H1 (cell line): ENCODE measurements around the gene SNX30. TPM values are rescaled to one million over a fixed set of nuclear protein-coding genes. Genes with fewer than 3 reads are reported as not detected.

Experiments
- JUN ChIP-seq: IDR thresholded peaks from 2 replicates; pipeline ENCODE4 v1.6.1; 2011; ENCODE audit warnings: low read depth, mild to moderate bottlenecking, improper control_type of control experiment, low read length
- RAD21 ChIP-seq, 2 experiments: IDR thresholded peaks in 1 of 2; conservative IDR thresholded peaks in 1 of 2; 2 replicates each; pipeline ENCODE4 v1.6.1; 2011; ENCODE audit warnings: low read depth in 2 of 2, low read length in 2 of 2, improper control_type of control experiment in 1 of 2, inconsistent platforms in 1 of 2, mild to moderate bottlenecking in 1 of 2, moderate library complexity in 1 of 2
- polyA plus RNA-seq, 7 experiments: library from polyadenylated mRNA; depleted of rRNA in 3 of 7; stranded (reverse) in 5 of 7; unstranded in 2 of 7; fragments of >200 nt in 5 of 7; fragments of 200-250 nt in 2 of 7; gene quantifications; 1 replicate in 5 of 7; 2 replicates in 1 of 7; 4 replicates in 1 of 7; pipeline versions ENCODE4 v1.2.1 to v1.2.3, GENCODE V29; 2011 to 2013; ENCODE audit warnings: missing spikeins in 2 of 7, mixed read lengths in 2 of 7
- total RNA-seq: library from RNA; stranded (reverse); fragmentation: NEBNext Ultra II Directional; extraction: Animal tissue kit (Norgen Biotek cat#: 25700); gene quantifications from 2 replicates; pipeline ENCODE4 v1.2.1, GENCODE V29; 2021
- TF ChIP-seq, protein P1 (sequence below): fragments of 300-600 bp; sonication (generic); IDR thresholded peaks from 2 replicates; pipeline ENCODE4 v1.7.1; 2012; ENCODE audit warnings: low read length, moderate library complexity, mild to moderate bottlenecking, inconsistent platforms; ENCODE audit not compliant: insufficient replicate concordance

Gene SNX30
- total and polyA plus RNA-seq, 2 of the 8 experiments (the other 6 are each of a cell fraction or from before 2014, with no cell fraction given), result 4.0 to 12.2 TPM

DNA sequence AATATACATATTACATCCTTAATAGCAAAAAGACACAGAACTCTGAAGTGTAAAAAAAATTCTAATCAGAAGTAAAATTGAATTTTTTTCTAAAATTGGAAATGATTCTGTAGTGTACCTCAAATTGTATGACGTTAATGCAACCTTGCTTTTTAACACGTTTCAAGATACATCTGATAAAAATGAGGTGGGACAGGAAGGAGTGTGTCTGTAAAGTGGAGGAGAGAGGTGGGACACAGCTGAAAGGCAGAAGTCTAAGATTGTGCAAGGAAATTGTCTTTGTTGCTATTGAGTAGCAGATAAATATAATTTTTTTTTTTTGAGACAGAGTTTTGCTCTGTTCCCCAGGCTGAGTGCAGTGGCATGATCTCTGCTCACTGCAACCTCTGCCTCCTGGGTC lies 15.7 kb upstream of the SNX30 start (continued):
- TF ChIP-seq, protein P1, sequence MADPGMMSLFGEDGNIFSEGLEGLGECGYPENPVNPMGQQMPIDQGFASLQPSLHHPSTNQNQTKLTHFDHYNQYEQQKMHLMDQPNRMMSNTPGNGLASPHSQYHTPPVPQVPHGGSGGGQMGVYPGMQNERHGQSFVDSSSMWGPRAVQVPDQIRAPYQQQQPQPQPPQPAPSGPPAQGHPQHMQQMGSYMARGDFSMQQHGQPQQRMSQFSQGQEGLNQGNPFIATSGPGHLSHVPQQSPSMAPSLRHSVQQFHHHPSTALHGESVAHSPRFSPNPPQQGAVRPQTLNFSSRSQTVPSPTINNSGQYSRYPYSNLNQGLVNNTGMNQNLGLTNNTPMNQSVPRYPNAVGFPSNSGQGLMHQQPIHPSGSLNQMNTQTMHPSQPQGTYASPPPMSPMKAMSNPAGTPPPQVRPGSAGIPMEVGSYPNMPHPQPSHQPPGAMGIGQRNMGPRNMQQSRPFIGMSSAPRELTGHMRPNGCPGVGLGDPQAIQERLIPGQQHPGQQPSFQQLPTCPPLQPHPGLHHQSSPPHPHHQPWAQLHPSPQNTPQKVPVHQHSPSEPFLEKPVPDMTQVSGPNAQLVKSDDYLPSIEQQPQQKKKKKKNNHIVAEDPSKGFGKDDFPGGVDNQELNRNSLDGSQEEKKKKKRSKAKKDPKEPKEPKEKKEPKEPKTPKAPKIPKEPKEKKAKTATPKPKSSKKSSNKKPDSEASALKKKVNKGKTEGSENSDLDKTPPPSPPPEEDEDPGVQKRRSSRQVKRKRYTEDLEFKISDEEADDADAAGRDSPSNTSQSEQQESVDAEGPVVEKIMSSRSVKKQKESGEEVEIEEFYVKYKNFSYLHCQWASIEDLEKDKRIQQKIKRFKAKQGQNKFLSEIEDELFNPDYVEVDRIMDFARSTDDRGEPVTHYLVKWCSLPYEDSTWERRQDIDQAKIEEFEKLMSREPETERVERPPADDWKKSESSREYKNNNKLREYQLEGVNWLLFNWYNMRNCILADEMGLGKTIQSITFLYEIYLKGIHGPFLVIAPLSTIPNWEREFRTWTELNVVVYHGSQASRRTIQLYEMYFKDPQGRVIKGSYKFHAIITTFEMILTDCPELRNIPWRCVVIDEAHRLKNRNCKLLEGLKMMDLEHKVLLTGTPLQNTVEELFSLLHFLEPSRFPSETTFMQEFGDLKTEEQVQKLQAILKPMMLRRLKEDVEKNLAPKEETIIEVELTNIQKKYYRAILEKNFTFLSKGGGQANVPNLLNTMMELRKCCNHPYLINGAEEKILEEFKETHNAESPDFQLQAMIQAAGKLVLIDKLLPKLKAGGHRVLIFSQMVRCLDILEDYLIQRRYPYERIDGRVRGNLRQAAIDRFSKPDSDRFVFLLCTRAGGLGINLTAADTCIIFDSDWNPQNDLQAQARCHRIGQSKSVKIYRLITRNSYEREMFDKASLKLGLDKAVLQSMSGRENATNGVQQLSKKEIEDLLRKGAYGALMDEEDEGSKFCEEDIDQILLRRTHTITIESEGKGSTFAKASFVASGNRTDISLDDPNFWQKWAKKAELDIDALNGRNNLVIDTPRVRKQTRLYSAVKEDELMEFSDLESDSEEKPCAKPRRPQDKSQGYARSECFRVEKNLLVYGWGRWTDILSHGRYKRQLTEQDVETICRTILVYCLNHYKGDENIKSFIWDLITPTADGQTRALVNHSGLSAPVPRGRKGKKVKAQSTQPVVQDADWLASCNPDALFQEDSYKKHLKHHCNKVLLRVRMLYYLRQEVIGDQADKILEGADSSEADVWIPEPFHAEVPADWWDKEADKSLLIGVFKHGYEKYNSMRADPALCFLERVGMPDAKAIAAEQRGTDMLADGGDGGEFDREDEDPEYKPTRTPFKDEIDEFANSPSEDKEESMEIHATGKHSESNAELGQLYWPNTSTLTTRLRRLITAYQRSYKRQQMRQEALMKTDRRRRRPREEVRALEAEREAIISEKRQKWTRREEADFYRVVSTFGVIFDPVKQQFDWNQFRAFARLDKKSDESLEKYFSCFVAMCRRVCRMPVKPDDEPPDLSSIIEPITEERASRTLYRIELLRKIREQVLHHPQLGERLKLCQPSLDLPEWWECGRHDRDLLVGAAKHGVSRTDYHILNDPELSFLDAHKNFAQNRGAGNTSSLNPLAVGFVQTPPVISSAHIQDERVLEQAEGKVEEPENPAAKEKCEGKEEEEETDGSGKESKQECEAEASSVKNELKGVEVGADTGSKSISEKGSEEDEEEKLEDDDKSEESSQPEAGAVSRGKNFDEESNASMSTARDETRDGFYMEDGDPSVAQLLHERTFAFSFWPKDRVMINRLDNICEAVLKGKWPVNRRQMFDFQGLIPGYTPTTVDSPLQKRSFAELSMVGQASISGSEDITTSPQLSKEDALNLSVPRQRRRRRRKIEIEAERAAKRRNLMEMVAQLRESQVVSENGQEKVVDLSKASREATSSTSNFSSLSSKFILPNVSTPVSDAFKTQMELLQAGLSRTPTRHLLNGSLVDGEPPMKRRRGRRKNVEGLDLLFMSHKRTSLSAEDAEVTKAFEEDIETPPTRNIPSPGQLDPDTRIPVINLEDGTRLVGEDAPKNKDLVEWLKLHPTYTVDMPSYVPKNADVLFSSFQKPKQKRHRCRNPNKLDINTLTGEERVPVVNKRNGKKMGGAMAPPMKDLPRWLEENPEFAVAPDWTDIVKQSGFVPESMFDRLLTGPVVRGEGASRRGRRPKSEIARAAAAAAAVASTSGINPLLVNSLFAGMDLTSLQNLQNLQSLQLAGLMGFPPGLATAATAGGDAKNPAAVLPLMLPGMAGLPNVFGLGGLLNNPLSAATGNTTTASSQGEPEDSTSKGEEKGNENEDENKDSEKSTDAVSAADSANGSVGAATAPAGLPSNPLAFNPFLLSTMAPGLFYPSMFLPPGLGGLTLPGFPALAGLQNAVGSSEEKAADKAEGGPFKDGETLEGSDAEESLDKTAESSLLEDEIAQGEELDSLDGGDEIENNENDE, result no peak
- TF ChIP-seq JUN (no peak), RAD21 (IDR thresholded peaks at IDR 0.05 in 1 of 2, conservative IDR thresholded peaks at IDR 0.05 in 1 of 2; ENCODE audit: low read depth in 2 of 2, low read length in 2 of 2) (no peak)
